ENCODE data around the gene E2F4. TPM values are rescaled to one million over a fixed set of nuclear protein-coding genes. Genes with fewer than 3 reads are reported as not detected.

Gene E2F4
- total RNA-seq, 2 donors from 2014 or later: 71.8 to 72.8 TPM

DNA sequence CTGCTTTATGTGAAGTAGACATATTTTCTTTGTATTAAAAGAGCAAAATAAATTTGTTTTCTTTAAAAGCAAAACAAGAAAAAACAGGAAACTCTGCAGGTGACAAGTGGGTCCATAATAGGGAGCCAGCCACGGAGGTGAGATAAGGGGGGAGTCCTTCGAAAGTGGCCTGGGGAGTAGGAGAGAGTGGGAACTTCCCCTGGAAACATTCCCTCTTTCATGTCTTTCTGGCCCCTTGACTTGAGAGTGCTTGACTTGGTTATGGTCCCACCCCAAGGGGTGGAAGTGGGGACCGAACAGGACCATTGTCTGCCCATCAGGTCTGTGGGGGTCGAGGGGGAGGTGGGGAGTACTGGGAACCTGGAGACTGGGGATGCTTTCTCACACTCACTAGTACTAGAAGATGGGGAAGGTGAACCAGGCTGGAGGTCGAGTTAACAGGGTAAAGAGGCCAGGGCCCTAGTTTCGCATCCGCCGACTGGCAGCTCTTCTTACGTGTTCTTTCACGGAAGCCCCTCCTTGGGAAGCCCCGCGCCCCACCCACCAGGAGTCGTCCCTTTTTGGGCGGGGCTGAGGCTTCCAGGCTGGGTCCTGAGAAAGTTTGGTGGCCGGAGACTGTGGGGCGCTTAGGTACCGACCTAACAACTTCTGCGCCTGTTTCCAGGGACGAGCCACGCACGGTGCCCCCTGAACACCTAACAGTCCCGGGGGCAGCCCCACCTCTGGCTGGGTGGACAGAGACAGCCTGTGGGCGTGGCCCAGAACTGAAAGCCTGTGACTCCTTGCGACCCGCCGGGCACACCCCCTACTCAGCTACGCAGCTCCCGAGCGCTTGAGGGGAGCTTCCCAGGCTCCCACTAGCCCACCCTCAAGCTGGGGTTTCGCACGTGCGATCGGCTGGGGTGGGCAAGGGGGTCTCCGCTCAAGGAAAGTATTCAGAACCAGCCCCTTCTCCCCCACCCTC, 33.0 kb upstream of the E2F4 start:
- Mint-ChIP-seq H3K27me3 (ENCODE audit: insufficient read depth) (peaks cover 97% of the 10 kb centered on the region), H3K4me1 (peaks cover 2% of the 10 kb centered on the region), H3K9me3 (peaks cover 2% of the 10 kb centered on the region), H3K4me3 (peak overlapping the region; percentile 71), H3K27ac (peak overlapping the region; percentile 64), H3K36me3 (ENCODE audit: low read depth) (no peaks in the 10 kb centered on the region)
- TF ChIP-seq CTCF (conservative IDR thresholded peaks at IDR 0.05): no peak
- H3K9ac ChIP-seq (ENCODE audit: extremely low read depth, low read length, poor library complexity, severe bottlenecking): no peak overlapping the region
- H3K9me3 ChIP-seq (ENCODE audit: control insufficient read depth, low read length): no peaks in the 10 kb centered on the region
- peak; percentile 83 for DNase-seq
- H3K27me3 ChIP-seq (ENCODE audit: control insufficient read depth, insufficient read depth, low read length, poor library complexity, severe bottlenecking): peaks cover 100% of the 10 kb centered on the region
- H3K4me1 ChIP-seq (ENCODE audit: control insufficient read depth, insufficient read depth, low read length): no peaks in the 10 kb centered on the region
- peak overlapping the region; percentile 88 for H3K4me3 ChIP-seq (ENCODE audit: low read length)
- 5 to 6% methylated on average over 14 to 34 of the region's 34 CpGs for WGBS, 2 experiments (ENCODE audit: insufficient coverage in 1 of 2, insufficient read length in 1 of 2)
- H3K27ac ChIP-seq (ENCODE audit: low read depth, low read length): no peak overlapping the region
- H3K36me3 ChIP-seq (ENCODE audit: control insufficient read depth, insufficient read depth, low read length): no peaks in the 10 kb centered on the region

DNA sequence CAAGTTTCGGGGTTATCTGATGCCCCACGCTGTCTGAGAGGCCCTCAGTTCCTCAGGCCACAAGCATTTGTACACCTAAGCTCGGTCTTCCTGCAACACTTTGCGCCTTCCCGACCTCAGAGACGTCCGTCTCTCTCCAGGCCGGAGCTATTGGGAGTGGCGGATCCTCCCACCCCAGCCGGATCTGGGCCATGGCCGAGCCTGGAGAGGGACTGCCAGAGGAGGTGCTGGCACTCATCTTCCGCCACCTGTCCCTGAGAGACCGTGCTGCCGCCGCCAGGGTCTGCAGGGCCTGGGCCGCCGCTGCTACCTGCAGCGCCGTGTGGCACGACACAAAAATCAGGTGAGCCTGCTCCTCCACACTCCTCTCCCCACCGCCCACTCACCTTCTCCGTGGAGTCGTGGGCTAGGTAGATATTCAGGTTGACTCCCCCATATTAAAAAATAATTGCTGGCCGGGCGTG, 30.3 kb upstream of the E2F4 start:
- H3K36me3 Mint-ChIP-seq (ENCODE audit: low read depth): no peaks in the 10 kb centered on the region
- H3K4me3 Mint-ChIP-seq: no peak overlapping the region
- DNase-seq: peak; percentile 69
- TF ChIP-seq CTCF (conservative IDR thresholded peaks at IDR 0.05): no peak
- WGBS, 2 experiments (ENCODE audit: insufficient coverage in 1 of 2, insufficient read length in 1 of 2): 33 to 41% methylated on average over 21 to 25 of the region's 25 CpGs
- Histone ChIP-seq H3K4me1 (ENCODE audit: control insufficient read depth, insufficient read depth, low read length) (no peaks in the 10 kb centered on the region), H3K27me3 (ENCODE audit: control insufficient read depth, insufficient read depth, low read length, poor library complexity, severe bottlenecking) (peaks cover 100% of the 10 kb centered on the region), H3K9ac (ENCODE audit: extremely low read depth, low read length, poor library complexity, severe bottlenecking) (no peak overlapping the region), H3K36me3 (ENCODE audit: control insufficient read depth, insufficient read depth, low read length) (no peaks in the 10 kb centered on the region), H3K27ac (ENCODE audit: low read depth, low read length) (no peak overlapping the region), H3K4me3 (ENCODE audit: low read length) (peak overlapping the region; percentile 88), H3K9me3 (ENCODE audit: control insufficient read depth, low read length) (no peaks in the 10 kb centered on the region)
- no peak overlapping the region for H3K27ac Mint-ChIP-seq
- peaks cover 2% of the 10 kb centered on the region for H3K9me3 Mint-ChIP-seq
- no peaks in the 10 kb centered on the region for H3K4me1 Mint-ChIP-seq
- H3K27me3 Mint-ChIP-seq (ENCODE audit: insufficient read depth): peaks cover 97% of the 10 kb centered on the region

DNA sequence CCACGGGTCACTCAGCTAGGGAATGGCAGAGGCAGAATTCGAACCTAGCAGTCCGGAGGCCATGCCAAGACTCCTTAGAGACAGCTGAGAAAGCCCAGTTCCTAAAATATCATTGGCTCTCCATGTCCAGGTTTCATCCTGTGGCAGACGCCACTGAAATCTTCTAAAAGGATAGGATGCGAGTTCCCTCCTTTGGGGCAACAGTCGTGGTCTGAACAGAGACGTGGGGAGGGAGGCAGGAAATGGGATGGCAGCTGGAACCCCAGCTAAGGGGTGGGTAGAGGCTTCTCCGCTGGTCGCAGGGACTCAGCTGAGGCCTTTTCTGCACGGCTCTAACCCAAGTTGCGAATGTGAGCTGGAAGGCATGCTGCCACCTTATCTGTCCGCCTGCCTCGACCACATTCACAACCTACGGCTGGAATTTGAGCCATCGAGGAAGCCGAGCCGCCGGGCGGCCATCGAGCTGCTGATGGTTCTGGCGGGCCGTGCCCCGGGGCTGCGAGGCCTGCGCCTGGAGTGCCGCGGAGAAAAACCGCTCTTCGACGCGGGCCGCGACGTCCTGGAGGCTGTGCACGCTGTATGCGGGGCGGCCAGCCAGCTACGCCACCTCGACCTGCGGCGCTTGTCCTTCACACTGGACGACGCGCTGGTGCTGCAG, 29.3 kb upstream of the E2F4 start:
- Mint-ChIP-seq H3K4me1 (no peaks in the 10 kb centered on the region), H3K27ac (no peak overlapping the region), H3K27me3 (ENCODE audit: insufficient read depth) (peaks cover 97% of the 10 kb centered on the region), H3K36me3 (ENCODE audit: low read depth) (no peaks in the 10 kb centered on the region), H3K9me3 (peaks cover 2% of the 10 kb centered on the region), H3K4me3 (peak overlapping the region; percentile 21)
- H3K9me3 ChIP-seq (ENCODE audit: control insufficient read depth, low read length): no peaks in the 10 kb centered on the region
- no peak for TF ChIP-seq CTCF (conservative IDR thresholded peaks at IDR 0.05)
- no peak for DNase-seq
- no peaks in the 10 kb centered on the region for H3K36me3 ChIP-seq (ENCODE audit: control insufficient read depth, insufficient read depth, low read length)
- H3K4me1 ChIP-seq (ENCODE audit: control insufficient read depth, insufficient read depth, low read length): no peaks in the 10 kb centered on the region
- peak overlapping the region; percentile 66 for H3K4me3 ChIP-seq (ENCODE audit: low read length)
- H3K27ac ChIP-seq (ENCODE audit: low read depth, low read length): no peak overlapping the region
- 8 to 10% methylated on average over 31 to 44 of the region's 44 CpGs for WGBS, 2 experiments (ENCODE audit: insufficient coverage in 1 of 2, insufficient read length in 1 of 2)
- H3K27me3 ChIP-seq (ENCODE audit: control insufficient read depth, insufficient read depth, low read length, poor library complexity, severe bottlenecking): peaks cover 100% of the 10 kb centered on the region
- H3K9ac ChIP-seq (ENCODE audit: extremely low read depth, low read length, poor library complexity, severe bottlenecking): no peak overlapping the region

Data from endodermal cell (in vitro differentiated cells).